Endothelial cell of umbilical vein (primary cell): ENCODE data around the gene KCNH4. TPM values are rescaled to one million over a fixed set of nuclear protein-coding genes. Genes with fewer than 3 reads are reported as not detected.

ENCODE experiments used
- BruUV-seq: library from RNA; stranded (reverse); fragments of 400-500 nt; replicated peaks from 2 replicates; lab custom pipeline; 2021; lab: Mats Ljungman, UMichigan
- CTCF ChIA-PET: fragments of 300-600, 350-600 bp; sonication (Branson Sonifier 250); formaldehyde crosslinking; loops from one replicate; lab custom pipeline; 2021; ENCODE audit warnings: antibody characterized with exemption, inconsistent platforms; lab: Charles Lee
- POLR2A ChIA-PET: fragments of 300-600, 350-600 bp; sonication (Branson Sonifier 250); formaldehyde crosslinking; loops from one replicate; lab custom pipeline; 2021; ENCODE audit warnings: antibody characterized with exemption, inconsistent platforms; lab: Charles Lee
- DNase-seq: peaks from one replicate; pipeline ENCODE4 v3.0.0-alpha.2; 2011; ENCODE audit warnings: low read depth, low spot score
- FAIRE-seq: peaks from 2 replicates; lab custom pipeline; 2011; peaks lifted over from hg19 to GRCh38; lab: Jason Lieb, UNC
- H2AFZ ChIP-seq: 2 replicates; pipeline ENCODE4 v1.6.0; 2012; ENCODE audit warnings: low read depth, low read length, control low read depth, inconsistent platforms
- H3K27ac ChIP-seq: 2 replicates; pipeline ENCODE4 v1.5.1; 2011; ENCODE audit warnings: low read depth, mild to moderate bottlenecking, control low read depth, low read length, moderate library complexity; ENCODE audit not compliant: insufficient read depth
- H3K27me3 ChIP-seq, 2 experiments: 2 replicates each; pipeline versions ENCODE4 v1.6.0 to v1.6.1; 2011; ENCODE audit warnings: low read length in 2 of 2, mixed read lengths in 1 of 2; ENCODE audit not compliant: control insufficient read depth in 2 of 2, insufficient read depth in 2 of 2
- H3K36me3 ChIP-seq, 2 experiments: 2 replicates in 1 of 2; 3 replicates in 1 of 2; pipeline ENCODE4 v1.5.1; 2011; ENCODE audit warnings: low read length in 2 of 2, mild to moderate bottlenecking in 1 of 2, moderate library complexity in 1 of 2; ENCODE audit not compliant: control insufficient read depth in 2 of 2, insufficient read depth in 2 of 2; ENCODE audit errors: extremely low read depth in 1 of 2
- H3K4me1 ChIP-seq: 3 replicates; pipeline ENCODE4 v1.5.1; 2011; ENCODE audit warnings: mild to moderate bottlenecking, low read length; ENCODE audit not compliant: control insufficient read depth, insufficient read depth; ENCODE audit errors: extremely low read depth
- H3K4me2 ChIP-seq: 2 replicates; pipeline ENCODE4 v1.6.1; 2011; ENCODE audit warnings: low read length, control low read depth, mixed read lengths; ENCODE audit not compliant: insufficient read depth
- H3K4me3 ChIP-seq, 3 experiments: fragments of 200-600 bp in 1 of 3; sonication (generic), shearing (Covaris generic) in 1 of 3; replicated peaks in 1 of 3; 2 replicates each; pipeline ENCODE4 v1.5.1; 2011 to 2016; ENCODE audit warnings: control low read depth in 3 of 3, low read length in 3 of 3, mild to moderate bottlenecking in 2 of 3, inconsistent platforms in 1 of 3, low read depth in 1 of 3, moderate library complexity in 1 of 3; ENCODE audit not compliant: insufficient read depth in 1 of 3
- H3K79me2 ChIP-seq: 2 replicates; pipeline ENCODE4 v1.6.0; 2012; ENCODE audit warnings: low read length, inconsistent platforms; ENCODE audit not compliant: control insufficient read depth, insufficient read depth
- H3K9ac ChIP-seq: replicated peaks from 2 replicates; pipeline ENCODE3; 2011; ENCODE audit warnings: low read length, control low read depth; ENCODE audit not compliant: insufficient read depth; ENCODE audit errors: extremely low read depth
- H3K9me1 ChIP-seq: replicated peaks from 3 replicates; pipeline ENCODE4 v1.6.0; 2011; ENCODE audit warnings: mild to moderate bottlenecking, low read length; ENCODE audit not compliant: control insufficient read depth, insufficient read depth; ENCODE audit errors: extremely low read depth
- H3K9me3 ChIP-seq: replicated peaks from 2 replicates; pipeline ENCODE4 v1.5.1; 2012; ENCODE audit warnings: low read length, inconsistent platforms; ENCODE audit not compliant: control insufficient read depth, insufficient read depth
- H4K20me1 ChIP-seq: replicated peaks from 2 replicates; pipeline ENCODE3; 2011; ENCODE audit warnings: mild to moderate bottlenecking, low read length; ENCODE audit not compliant: control insufficient read depth, insufficient read depth; ENCODE audit errors: extremely low read depth
- CTCF ChIP-seq, 2 donors: IDR thresholded peaks; 1 replicate in 1 of 2; 2 replicates in 1 of 2; pipeline ENCODE4 v1.5.1; 2011; ENCODE audit warnings: low read length in 2 of 2, mild to moderate bottlenecking in 2 of 2, moderate library complexity in 2 of 2, control low read depth in 1 of 2, inconsistent platforms in 1 of 2, low read depth in 1 of 2; ENCODE audit not compliant: insufficient read depth in 1 of 2; ENCODE audit errors: extremely low read depth in 1 of 2
- EZH2 ChIP-seq: IDR thresholded peaks from 2 replicates; pipeline ENCODE4 v1.6.1; 2012; ENCODE audit warnings: borderline replicate concordance, low read depth, mild to moderate bottlenecking, moderate library complexity, low read length, inconsistent platforms; ENCODE audit not compliant: severe bottlenecking
- FOS ChIP-seq: IDR thresholded peaks from 2 replicates; pipeline ENCODE4 v1.6.1; 2011; ENCODE audit warnings: mild to moderate bottlenecking, low read length, moderate library complexity, borderline replicate concordance; ENCODE audit not compliant: insufficient read depth
- GATA2 ChIP-seq: IDR thresholded peaks from 2 replicates; pipeline ENCODE4 v1.7.0; 2011; ENCODE audit warnings: low read depth, mild to moderate bottlenecking, moderate library complexity, mixed read lengths, low read length; ENCODE audit not compliant: insufficient read length, insufficient read depth
- JUN ChIP-seq: IDR thresholded peaks from 2 replicates; pipeline ENCODE4 v1.6.1; 2011; ENCODE audit warnings: borderline replicate concordance, low read depth; ENCODE audit not compliant: insufficient read length, insufficient read depth
- MAX ChIP-seq: IDR thresholded peaks from 2 replicates; pipeline ENCODE4 v1.6.1; 2011; ENCODE audit not compliant: insufficient read depth, insufficient read length
- MYC ChIP-seq: IDR thresholded peaks from one replicate; pipeline ENCODE4 v1.6.1; 2011; ENCODE audit warnings: mild to moderate bottlenecking, low read depth, low read length
- POLR2A ChIP-seq: IDR thresholded peaks from 2 replicates; pipeline ENCODE4 v1.6.1; 2012; ENCODE audit warnings: low read depth, mild to moderate bottlenecking, control low read depth, low read length
- POLR2AphosphoS5 ChIP-seq: IDR thresholded peaks from 2 replicates; pipeline ENCODE4 v1.6.1; 2012; ENCODE audit warnings: low read depth, mild to moderate bottlenecking, control low read depth, low read length, moderate library complexity; ENCODE audit not compliant: insufficient read depth
- dilution Hi-C: fragments of 300-500 bp; cut with MboI; formaldehyde crosslinking; loops from one replicate; pipeline ENCODE4 v1.15.0; 2019; ENCODE audit warnings: low sequenced_read_pairs; ENCODE audit not compliant: extremely low pct_ligation_motif_present
- intact Hi-C: fragments of 100-400 bp; cut with micrococcal nuclease; formaldehyde crosslinking; loops from one replicate; pipeline ENCODE4 v1.10.0; 2022
- polyA plus RNA-seq, 4 experiments: library from polyadenylated mRNA; depleted of rRNA in 3 of 4; stranded (reverse) in 3 of 4; unstranded in 1 of 4; fragments of >200 nt; gene quantifications; 2 replicates each; pipeline versions ENCODE4 v1.2.1 to v1.2.3, GENCODE V29; 2011 to 2012; ENCODE audit warnings: missing spikeins in 1 of 4
- total RNA-seq: library from RNA; stranded (reverse); gene quantifications from 2 replicates; pipeline ENCODE4 v1.2.3, GENCODE V29; 2021

The KCNH4 gene
- total and polyA plus RNA-seq, 2 donors (not counting 3 experiments of a cell fraction or from before 2014, with no cell fraction given), result 0.11 TPM

GRCh38 chr17:42166196-42166763, 14.7 kb downstream of the KCNH4 start:
- FAIRE-seq (no peak), DNase-seq (no peak)
- H3K36me3 ChIP-seq, result no peaks in the 10 kb centered on the region
- H3K4me1 ChIP-seq, result no peaks in the 10 kb centered on the region
- peaks cover 0 to 2% of the 10 kb centered on the region in 2 experiments for H3K27me3 ChIP-seq
- no peaks in the 10 kb centered on the region for H3K79me2 ChIP-seq
- H3K9me3 ChIP-seq, result no peaks in the 10 kb centered on the region
- H4K20me1 ChIP-seq, result no peaks in the 10 kb centered on the region
- BruUV-seq, result no TSS peak
- TF ChIP-seq MYC (no peak), POLR2A (no peak), CTCF (IDR thresholded peaks at IDR 0.05; ENCODE audit: extremely low read depth in 1 of 2, insufficient read depth in 1 of 2, low read depth in 1 of 2, low read length in 2 of 2) (no peak), POLR2AphosphoS5 (no peak), GATA2 (no peak), MAX (no peak), FOS (no peak), JUN (no peak), EZH2 (no peak)
- no peaks in the 10 kb centered on the region for H3K9me1 ChIP-seq
- H3K4me3 ChIP-seq, result no peak overlapping the region
- H2AFZ ChIP-seq, result no peak overlapping the region
- ChIA-PET POLR2A (no interaction called here), CTCF (no interaction called here)
- intact Hi-C loops, result no loop called here
- no peak overlapping the region for H3K27ac ChIP-seq
- dilution Hi-C loops, result no loop called here
- no peak overlapping the region for H3K4me2 ChIP-seq
- no peak overlapping the region for H3K9ac ChIP-seq
